Neural progenitor cell (in vitro differentiated cells): Measurements from ENCODE around the gene OSTC.

Source experiments
- EZH2 ChIP-seq: fragments of 200-600 bp; sonication (generic); IDR thresholded peaks from 2 replicates; pipeline ENCODE4 v1.6.1; 2017; ENCODE audit warnings: antibody characterized with exemption, mild to moderate bottlenecking, moderate library complexity
- EZH2phosphoT487 ChIP-seq: fragments of 200-600 bp; sonication (generic); IDR thresholded peaks from 2 replicates; pipeline ENCODE4 v1.6.1; 2017; ENCODE audit warnings: antibody characterized with exemption
- TF ChIP-seq, protein P1 (sequence below): fragments of 200-600 bp; sonication (generic); IDR thresholded peaks from 2 replicates; pipeline ENCODE4 v1.5.1; 2017; ENCODE audit warnings: antibody characterized with exemption, mild to moderate bottlenecking

DNA sequence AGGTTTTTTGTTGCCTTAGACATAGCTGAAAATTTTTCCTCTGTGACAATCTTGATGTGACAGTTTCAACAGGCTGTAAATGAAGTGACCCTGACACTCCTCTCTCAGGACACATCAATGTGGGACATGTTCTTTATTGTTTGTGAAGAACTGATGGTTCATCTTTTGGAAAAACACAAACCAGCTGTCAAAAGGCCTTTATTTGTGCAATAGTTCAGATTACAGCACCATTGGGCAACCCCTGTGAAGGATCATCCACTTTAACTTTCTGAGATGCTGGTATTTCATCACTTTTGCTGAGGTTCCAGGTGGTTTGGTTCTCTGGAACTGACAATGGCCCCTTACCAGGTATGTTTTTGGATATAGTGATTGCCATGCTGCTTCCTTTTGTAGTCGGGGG is 40.3 kb downstream of the OSTC start:
- TF ChIP-seq, protein P1, sequence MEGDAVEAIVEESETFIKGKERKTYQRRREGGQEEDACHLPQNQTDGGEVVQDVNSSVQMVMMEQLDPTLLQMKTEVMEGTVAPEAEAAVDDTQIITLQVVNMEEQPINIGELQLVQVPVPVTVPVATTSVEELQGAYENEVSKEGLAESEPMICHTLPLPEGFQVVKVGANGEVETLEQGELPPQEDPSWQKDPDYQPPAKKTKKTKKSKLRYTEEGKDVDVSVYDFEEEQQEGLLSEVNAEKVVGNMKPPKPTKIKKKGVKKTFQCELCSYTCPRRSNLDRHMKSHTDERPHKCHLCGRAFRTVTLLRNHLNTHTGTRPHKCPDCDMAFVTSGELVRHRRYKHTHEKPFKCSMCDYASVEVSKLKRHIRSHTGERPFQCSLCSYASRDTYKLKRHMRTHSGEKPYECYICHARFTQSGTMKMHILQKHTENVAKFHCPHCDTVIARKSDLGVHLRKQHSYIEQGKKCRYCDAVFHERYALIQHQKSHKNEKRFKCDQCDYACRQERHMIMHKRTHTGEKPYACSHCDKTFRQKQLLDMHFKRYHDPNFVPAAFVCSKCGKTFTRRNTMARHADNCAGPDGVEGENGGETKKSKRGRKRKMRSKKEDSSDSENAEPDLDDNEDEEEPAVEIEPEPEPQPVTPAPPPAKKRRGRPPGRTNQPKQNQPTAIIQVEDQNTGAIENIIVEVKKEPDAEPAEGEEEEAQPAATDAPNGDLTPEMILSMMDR = no peak
- TF ChIP-seq EZH2 (no peak), EZH2phosphoT487 (no peak)
